ENCODE results near the gene LRRC43. TPM values are rescaled to one million over a fixed set of nuclear protein-coding genes. Genes with fewer than 3 reads are reported as not detected.

The LRRC43 gene
- total RNA-seq = 1.1 and 1.5 TPM in 2 replicates

DNA sequence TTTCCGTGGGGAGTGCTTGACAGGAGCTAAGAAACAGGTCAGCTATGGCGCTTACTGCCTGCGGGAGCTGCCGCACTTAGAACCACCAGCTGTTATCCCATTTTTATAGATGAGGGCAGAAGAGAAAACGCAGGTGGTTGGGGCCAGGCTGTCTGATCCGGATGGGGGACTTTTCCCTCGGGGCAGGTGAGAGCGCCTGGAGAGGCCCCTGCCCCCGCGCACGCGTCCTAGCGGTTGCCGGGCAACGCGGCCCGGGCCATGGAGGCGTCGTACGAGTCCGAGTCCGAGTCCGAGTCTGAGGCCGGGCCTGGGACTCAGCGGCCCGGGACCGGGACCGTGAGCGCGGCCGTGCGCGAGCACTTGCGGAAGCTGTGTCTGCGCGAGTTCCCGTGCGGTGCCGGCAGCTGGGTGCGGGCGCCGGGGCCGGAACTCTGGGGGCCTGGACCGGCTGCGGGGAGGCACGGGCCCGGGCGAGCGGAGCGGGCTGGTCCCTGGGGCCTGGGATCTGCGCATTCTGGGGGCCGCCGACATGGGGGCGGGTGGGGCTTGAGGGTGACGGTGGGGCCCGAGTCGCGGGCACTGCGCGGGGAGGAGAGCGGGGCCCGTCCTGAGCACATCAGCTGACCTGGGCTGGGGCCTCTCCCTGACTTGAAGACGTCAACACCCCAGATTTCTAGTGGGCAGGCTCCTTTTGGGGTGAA lies at the start of gene LRRC43:
Gene LRRC43, plus strand, starts transcription at position 237 of the 701 bp plus-strand sequence. Its CDS starts 22 bp downstream, at position 259.
- peak in 1 of 2 donors; percentile 33 for DNase-seq (ENCODE audit: low read depth in 2 of 2)

DNA sequence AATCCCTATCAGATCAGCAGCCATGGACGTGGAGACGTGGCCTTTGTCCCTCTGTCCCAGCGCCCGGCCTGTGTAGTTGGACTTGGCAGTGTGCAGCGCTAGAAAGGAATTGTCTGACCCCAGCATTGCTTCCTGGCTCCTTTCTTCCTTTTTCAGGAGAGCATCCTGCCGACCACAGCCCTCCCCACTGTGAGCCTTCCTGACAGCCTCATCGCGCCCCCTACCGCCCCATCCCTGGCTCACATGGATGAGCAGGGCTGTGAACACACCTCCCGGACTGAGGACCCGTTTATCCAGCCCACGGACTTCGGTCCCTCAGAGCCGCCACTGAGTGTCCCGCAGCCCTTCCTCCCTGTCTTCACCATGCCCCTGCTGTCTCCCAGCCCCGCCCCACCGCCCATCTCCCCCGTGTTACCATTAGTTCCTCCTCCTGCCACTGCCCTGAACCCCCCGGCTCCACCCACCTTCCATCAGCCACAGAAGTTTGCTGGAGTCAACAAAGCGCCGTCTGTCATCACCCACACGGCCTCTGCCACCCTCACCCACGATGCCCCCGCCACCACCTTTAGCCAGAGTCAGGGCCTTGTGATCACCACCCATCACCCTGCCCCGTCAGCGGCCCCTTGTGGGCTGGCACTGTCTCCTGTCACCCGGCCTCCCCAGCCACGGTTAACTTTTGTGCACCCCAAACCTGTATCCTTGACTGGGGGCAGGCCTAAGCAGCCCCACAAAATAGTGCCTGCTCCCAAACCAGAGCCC lies 49.6 kb upstream of the LRRC43 start:
- peak; percentile 50 to 66 for DNase-seq (ENCODE audit: low read depth in 2 of 2)

GRCh38 chr12:122135437-122136031 lies 47.4 kb upstream of the LRRC43 start:
- DNase-seq (ENCODE audit: low read depth in 2 of 2) = no peak

GRCh38 chr12:122137229-122137628 lies 45.7 kb upstream of the LRRC43 start:
- no peak for DNase-seq (ENCODE audit: low read depth in 2 of 2)

- DNase-seq (ENCODE audit: low read depth in 2 of 2) = no peak
Observed at GRCh38 chr12:122137681-122138080, 45.2 kb upstream of the LRRC43 start.

GRCh38 chr12:122138181-122138580 lies 44.7 kb upstream of the LRRC43 start:
- no peak for DNase-seq (ENCODE audit: low read depth in 2 of 2)

DNA sequence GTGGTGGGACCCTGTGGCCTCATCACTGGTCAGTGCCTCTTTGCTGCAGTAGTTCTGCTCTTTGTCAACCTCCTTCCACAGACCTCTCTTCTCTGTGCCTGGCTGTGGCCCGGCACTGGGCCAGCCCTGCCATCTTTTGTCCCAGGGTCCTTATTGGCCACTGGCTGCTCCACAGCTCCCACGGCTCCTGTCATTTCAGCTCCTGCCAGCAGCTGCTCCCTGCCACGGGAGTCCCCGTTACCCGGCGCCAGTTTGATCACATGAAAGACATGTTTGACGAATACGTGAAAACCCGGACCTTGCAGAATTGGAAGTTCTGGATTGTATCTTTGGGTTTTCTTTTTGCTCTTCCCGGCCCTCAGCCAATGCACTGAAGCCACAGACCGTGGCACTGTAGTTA lies 44.3 kb upstream of the LRRC43 start:
- DNase-seq (ENCODE audit: low read depth in 2 of 2) = no peak

DNA sequence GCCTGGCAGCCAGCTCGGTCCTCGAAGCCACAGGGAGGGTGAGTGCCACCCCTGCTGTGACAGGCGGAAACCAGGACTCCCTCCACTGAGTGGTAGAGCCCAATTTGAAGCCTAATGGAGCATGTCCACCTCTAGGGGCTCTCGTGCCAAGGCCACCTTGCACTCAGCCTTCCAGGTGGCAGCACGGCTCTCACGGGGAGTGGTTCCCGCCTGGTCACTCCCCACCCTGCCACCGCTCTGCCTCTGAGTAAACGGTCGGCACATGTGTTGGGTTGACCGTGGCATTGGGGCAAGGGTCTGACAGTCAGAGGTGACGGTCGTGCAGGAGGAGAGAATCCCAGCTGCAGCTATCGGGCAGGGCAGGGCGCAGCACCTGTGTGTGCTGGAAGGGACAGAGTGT lies 43.7 kb upstream of the LRRC43 start:
- DNase-seq (ENCODE audit: low read depth in 2 of 2) = no peak

- DNase-seq (ENCODE audit: low read depth in 2 of 2) = no peak
Observed at GRCh38 chr12:122139941-122140340, 43.0 kb upstream of the LRRC43 start.

DNA sequence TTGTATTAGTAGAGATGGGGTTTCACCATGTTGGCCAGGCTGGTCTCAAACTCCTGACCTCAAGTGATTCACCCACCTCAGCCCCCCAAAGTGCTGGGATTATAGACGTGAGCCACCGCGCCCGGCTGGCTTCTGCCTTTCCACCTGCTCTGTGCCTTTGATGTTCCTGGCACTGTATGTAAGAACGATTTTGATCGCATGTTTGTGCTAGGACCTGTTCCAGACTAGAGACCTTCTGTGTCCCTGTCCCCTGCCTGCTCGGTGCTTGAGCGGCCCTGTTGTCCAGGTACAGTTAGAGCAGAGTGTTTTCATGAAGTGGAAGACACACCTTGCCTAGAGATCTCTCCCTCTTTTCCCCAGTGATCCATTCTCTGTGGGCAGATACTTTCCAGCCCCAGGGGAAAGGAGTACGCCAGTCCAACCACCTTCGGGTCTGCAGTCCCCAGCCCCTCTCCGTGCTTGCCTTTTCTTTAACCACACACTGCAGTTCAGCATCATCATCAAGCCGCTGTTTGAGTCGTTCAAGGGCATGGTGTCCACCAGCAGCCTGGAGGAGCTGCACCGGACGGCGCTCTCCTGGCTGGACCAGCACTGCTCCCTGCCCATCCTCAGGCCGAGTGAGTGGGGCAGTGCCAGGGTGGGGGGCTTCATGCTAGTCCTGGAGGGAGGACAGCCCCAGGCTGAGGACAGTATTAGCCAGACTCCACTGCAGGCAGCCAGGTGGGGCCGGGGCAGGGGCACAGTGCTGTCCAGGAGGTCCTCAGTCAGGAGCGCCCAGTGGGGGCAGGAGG lies 42.3 kb upstream of the LRRC43 start:
- no peak for DNase-seq (ENCODE audit: low read depth in 2 of 2)

- no peak for DNase-seq (ENCODE audit: low read depth in 2 of 2)
Observed at GRCh38 chr12:122141911-122142725, 40.8 kb upstream of the LRRC43 start.

- DNase-seq (ENCODE audit: low read depth in 2 of 2) = no peak
Observed at GRCh38 chr12:122142857-122143256, 40.1 kb upstream of the LRRC43 start.

- no peak for DNase-seq (ENCODE audit: low read depth in 2 of 2)
Observed at GRCh38 chr12:122144885-122145284, 38.0 kb upstream of the LRRC43 start.

- no peak for DNase-seq (ENCODE audit: low read depth in 2 of 2)
Observed at GRCh38 chr12:122145505-122146330, 37.2 kb upstream of the LRRC43 start.

- DNase-seq (ENCODE audit: low read depth in 2 of 2) = no peak
Observed at GRCh38 chr12:122147514-122148290, 35.2 kb upstream of the LRRC43 start.

DNA sequence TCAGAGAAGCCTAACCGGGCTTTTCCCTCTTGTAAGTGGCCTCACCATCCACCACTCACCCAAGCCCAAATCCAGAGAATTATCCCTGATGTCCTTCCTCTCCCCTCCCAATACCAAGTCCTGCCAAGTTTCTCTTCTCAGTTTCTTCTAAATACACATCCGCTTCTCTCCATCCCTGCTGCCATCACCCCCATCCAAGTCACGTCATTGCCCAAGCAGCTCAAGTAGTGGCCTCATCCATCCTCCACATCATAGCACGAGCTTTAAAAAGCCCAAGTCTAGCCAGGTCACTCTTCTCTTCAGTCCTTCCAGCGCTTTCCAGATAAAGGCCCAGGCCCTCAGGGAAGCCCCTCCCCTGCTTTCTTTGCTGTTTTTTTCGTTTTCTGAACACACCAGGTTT lies 34.3 kb upstream of the LRRC43 start:
- no peak for DNase-seq (ENCODE audit: low read depth in 2 of 2)

- DNase-seq (ENCODE audit: low read depth in 2 of 2) = no peak
Observed at GRCh38 chr12:122150127-122150681, 32.7 kb upstream of the LRRC43 start.

GRCh38 chr12:122152754-122153153 lies 30.2 kb upstream of the LRRC43 start:
- no peak for DNase-seq (ENCODE audit: low read depth in 2 of 2)

DNA sequence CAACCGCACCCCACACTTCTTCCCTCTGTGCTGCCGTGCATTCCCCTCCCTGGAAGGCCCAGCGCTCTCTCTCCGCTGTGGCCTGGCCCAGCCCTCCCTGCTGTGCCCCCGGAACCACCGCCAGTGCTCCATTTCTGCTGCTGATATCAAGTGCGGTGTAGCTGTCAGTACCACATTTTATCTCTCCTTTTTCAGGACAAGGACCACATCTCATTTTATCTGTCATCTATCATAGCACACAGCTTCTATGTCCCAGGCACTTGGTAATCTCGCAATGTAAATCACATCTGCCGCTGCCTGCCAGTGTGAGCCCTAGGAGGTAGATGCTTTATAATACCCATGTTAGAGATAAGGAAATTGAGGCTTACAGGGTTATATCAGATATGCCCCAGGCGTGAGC lies 27.2 kb upstream of the LRRC43 start:
- no peak for DNase-seq (ENCODE audit: low read depth in 2 of 2)
